HG03432 (cell line): ENCODE results near the gene ARHGAP24.

Experiments
- ATAC-seq: cut with Tn5 transposase; IDR thresholded peaks from one replicate; pipeline ENCODE4 v1.9.1; 2021; ENCODE audit warnings: mild to moderate bottlenecking, moderate library complexity; ENCODE audit not compliant: unreplicated experiment

The ARHGAP24 gene

GRCh38 chr4:85732124-85732523, 257.2 kb downstream of the ARHGAP24 start:
- peak; percentile 91 for ATAC-seq

GRCh38 chr4:85733798-85734197, 258.8 kb downstream of the ARHGAP24 start:
- ATAC-seq: no peak

- no peak for ATAC-seq
These were observed 259.5 kb downstream of the ARHGAP24 start for GRCh38 chr4:85734424-85734831.

- no peak for ATAC-seq
These were observed 261.6 kb downstream of the ARHGAP24 start for GRCh38 chr4:85736571-85736970.

GRCh38 chr4:85737254-85737653, 262.3 kb downstream of the ARHGAP24 start:
- ATAC-seq: no peak

GRCh38 chr4:85738721-85739120, 263.8 kb downstream of the ARHGAP24 start:
- no peak for ATAC-seq

DNA sequence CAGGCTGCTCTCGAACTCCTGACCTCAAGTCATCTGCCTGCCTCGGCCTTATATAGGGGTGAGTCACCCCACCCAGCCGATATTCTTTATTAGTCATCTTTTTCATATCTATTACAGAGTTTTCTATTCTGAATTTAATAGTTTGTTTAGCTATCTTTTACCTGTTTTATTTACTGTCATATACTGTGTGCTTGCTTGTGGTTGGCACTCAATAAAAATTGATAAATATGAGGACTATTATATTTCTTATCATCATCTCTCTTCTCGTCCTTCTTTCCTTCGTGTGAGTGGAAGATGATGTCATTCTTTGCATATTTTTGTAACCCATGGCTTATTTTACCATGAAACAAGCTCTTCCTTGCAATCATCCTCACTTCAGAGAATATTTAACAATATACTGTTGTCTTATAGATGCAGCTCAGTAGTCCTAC, 265.5 kb downstream of the ARHGAP24 start:
- no peak for ATAC-seq

DNA sequence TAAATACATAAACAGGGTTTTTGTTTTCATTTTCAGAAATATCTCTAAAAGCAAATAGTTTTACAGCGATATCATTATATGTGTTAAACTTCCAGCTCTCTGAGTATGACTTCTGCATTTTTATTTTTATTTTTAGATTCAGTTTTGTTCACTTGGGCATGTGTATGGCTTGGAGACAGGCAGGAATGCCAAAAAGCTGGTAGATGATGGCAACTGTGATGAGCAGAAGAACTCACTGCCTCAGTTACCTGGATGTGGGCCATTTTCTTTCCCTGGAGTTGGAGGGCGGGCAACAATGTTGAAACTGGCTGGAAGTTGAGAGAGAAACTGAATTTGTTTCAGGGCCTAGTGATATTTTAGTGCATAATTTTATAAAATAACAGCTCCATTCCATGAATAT, 266.4 kb downstream of the ARHGAP24 start:
- no peak for ATAC-seq

DNA sequence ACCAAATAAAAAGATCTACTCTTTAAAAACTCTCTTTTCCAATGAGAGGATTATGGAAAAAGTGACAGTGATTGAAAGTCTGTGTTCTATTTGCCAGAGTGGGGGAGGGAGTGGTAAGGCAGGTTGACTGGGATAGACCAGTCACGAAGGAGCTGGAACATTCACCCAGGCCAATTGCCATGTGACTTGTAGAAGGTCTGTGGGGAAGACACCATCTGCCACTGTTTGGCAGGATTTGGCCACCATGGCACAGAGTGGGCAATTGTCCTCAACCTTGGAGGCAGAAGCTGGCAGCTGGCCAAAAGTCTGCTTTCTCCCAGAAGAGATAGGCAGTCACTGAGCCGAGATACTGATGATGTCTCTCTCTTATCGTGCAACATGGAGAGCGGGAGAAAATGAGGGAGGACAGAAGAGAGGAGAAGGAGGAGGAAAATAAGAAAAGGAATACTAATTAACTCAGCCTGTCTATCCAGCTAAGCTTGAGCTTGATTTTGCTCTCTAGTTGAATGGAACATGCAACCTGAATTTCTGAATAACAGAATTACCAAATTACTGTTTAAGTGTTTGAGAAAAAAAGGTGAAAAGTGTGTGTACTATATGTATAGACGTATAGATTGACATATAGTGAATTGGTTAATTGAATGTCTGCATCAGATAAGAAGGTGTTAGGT, 267.1 kb downstream of the ARHGAP24 start:
- no peak for ATAC-seq

GRCh38 chr4:85744950-85745349, 270.0 kb downstream of the ARHGAP24 start:
- no peak for ATAC-seq

GRCh38 chr4:85745939-85746338, 271.0 kb downstream of the ARHGAP24 start:
- no peak for ATAC-seq

DNA sequence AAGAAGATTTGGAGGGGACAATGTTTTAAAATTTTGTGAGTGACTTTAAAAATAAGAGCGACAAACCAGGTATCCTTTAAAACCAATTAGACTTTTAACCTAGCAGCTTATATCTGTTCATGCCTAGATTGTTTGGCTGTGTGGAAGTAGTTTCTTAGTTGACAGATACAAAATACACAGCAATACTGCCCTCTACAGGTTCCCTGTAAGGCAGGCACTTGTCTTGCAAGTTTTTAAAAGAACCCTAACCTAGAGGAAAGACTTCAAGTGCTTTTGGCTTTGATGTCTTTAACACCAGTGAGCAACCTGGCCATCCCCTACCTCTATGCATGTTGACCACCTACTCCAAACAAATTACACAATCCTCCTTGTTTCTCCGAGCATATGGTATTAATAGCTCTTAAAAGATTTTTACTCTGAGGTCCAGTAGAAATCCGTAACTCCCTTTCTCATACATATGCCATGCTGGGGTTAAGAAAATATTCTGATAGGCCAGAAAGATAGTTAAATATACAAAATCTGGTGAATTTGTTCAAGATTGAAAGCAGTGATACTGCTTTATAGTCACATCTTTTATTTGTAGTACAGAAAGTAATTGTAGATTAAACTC, 273.0 kb downstream of the ARHGAP24 start:
- ATAC-seq: peak; percentile 69

- ATAC-seq: no peak
These were observed 273.7 kb downstream of the ARHGAP24 start for GRCh38 chr4:85748654-85749053.

DNA sequence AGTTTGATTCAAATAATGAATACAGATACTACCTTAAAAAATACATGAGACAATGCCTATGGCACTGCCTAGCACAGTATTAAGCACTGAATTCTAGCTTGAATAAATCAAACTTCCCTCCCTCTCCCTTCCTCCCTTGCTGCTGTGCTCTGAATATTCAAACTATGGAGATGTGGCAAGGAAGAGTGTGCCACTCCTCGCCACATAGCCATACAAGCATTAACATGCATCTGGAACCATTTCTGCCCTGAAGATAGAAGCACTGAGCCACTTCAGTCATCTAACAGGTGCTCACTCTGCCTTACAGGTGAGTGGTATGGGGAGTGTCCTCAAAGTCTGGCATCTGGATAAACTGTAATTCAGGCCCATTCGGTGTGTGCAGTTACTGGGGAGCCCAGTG, 276.9 kb downstream of the ARHGAP24 start:
- no peak for ATAC-seq

DNA sequence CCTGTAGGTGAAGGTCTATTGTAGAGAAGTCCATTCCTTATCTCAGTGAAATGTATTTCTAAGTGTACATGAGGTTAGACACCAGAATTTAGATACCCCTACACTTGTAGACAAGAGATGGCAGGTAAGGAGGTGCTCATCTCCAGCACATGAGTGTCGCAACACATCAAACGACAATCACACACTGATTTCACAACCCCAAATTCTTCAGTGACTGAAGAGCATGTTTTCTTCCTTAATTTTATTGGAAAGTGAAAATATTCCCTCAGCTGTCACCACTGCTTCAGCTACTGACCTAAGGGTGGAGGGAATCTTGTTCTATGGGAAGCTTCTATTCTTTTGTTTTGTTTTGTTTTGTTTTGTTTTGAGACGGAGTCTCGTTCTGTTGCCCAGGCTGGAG, 280.3 kb downstream of the ARHGAP24 start:
- ATAC-seq: no peak

GRCh38 chr4:85756938-85757337, 282.0 kb downstream of the ARHGAP24 start:
- ATAC-seq: peak; percentile 79

- no peak for ATAC-seq
These were observed 284.4 kb downstream of the ARHGAP24 start for GRCh38 chr4:85759388-85759787.

DNA sequence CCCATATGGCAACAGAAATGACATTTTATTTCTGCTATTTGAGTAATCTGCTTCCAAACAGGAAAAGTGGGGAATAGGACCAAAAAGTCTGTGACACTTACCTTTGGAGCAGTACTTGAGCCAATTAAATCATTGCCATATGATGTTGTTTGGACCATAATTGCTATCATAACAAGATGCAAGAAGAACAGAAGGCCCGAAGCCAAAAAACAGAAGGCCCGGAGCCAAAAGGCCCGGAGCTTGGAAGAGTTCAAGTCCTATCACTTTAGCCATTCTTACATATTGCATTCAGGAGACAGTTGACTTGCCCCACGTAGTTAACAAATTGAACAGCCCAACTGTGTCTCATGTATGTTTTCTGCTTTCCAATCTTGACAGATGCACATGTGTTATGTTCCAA, 285.6 kb downstream of the ARHGAP24 start:
- ATAC-seq: no peak

DNA sequence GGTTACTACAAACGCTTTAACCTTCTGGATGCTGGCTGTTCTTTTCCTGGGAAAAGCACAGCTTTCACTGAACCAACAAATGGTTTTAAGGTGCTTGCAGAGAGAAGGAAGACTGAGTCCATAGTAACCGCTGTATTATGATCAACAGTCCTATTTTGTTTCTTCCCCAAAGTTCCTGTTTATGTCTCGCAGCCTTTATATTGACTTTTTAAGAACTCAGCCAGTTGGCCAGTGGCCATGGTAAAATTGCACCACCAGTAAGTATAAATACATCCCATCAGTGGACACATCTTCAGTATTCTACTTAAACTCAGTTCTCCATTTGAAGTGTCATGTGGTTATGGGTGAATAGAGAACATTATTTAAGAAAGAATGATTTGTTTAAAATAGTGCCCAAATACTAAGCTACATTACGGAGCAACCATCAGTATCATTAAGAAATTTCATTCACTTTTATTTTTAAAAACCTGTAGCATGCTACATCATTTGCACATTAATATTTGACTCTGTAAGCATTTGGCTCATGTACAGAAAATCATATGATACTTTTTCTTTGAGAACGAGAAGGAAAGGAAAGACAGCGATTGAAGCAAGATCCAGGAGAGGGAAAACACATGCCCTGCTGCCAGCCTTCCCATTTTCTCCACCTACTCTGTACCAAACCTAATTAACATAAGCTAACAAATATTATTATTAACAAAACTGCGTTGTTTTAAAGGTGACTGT, 287.0 kb downstream of the ARHGAP24 start:
- no peak for ATAC-seq

DNA sequence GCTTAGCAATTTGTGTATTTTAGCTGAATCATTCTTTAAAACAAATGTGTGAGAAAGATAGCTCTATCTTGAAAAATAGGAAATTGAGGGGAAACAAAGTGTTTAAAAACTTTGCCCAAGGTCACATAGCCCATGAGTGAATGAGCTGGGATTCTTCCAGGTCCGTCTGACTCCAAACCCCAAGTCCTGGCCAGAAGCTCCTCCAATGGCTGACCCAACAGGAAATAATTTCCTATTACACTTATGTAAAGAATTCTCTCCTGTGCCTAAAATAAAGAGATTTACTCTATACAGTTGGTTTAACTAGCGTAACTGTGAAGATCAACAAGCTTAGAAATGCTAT, 287.6 kb downstream of the ARHGAP24 start:
- ATAC-seq: no peak

- no peak for ATAC-seq
These were observed 288.3 kb downstream of the ARHGAP24 start for GRCh38 chr4:85763202-85763601.

- no peak for ATAC-seq
These were observed 292.7 kb downstream of the ARHGAP24 start for GRCh38 chr4:85767649-85768048.
